Left ventricle myocardium inferior (tissue), 1 donor: Measurements from ENCODE around the gene SEZ6. TPM values are rescaled to one million over a fixed set of nuclear protein-coding genes. Genes with fewer than 3 reads are reported as not detected.
A peak's percentile ranks its signal among the peaks of the same experiment; 100 is the strongest.

ENCODE experiments used
- DNase-seq: peaks from one replicate; pipeline ENCODE4 v3.0.0-alpha.2; 2020
- H3K27ac ChIP-seq: fragments of 200-600 bp; replicated peaks from 2 replicates; pipeline ENCODE4 v1.8.0; 2021
- H3K27me3 ChIP-seq: fragments of 200-600 bp; 2 replicates; pipeline ENCODE4 v1.8.0; 2021; ENCODE audit warnings: low read depth
- H3K36me3 ChIP-seq: fragments of 200-600 bp; 2 replicates; pipeline ENCODE4 v1.8.0; 2021
- H3K4me1 ChIP-seq: fragments of 200-600 bp; 2 replicates; pipeline ENCODE4 v1.8.0; 2021
- H3K4me3 ChIP-seq: fragments of 200-600 bp; 2 replicates; pipeline ENCODE4 v1.8.0; 2021; ENCODE audit warnings: mild to moderate bottlenecking, moderate library complexity
- H3K9me3 ChIP-seq: fragments of 200-600 bp; replicated peaks from 2 replicates; pipeline ENCODE4 v1.8.0; 2021
- CTCF ChIP-seq: fragments of 200-600 bp; IDR thresholded peaks from 2 replicates; pipeline ENCODE4 v1.8.0; 2021; ENCODE audit warnings: antibody characterized with exemption, mild to moderate bottlenecking, borderline replicate concordance
- intact Hi-C: fragments of 100-400 bp; cut with micrococcal nuclease; formaldehyde crosslinking; loops from one replicate; pipeline ENCODE4 v1.11.0; 2022
- total RNA-seq: library from RNA; stranded (reverse); fragmentation: NEBNext Ultra II Directional; extraction: Animal tissue kit (Norgen Biotek cat#: 25700); gene quantifications from one replicate; pipeline ENCODE4 v1.2.1, GENCODE V29; 2021
- donor health status: DM: no; HTN: yes; CAD: no; lungs with severe emphysema.

The SEZ6 gene
- total RNA-seq, 1 donor from 2014 or later, result not detected

GRCh38 chr17:28973425-28973824 is 32.4 kb downstream of the SEZ6 start:
- Histone ChIP-seq H3K27ac (peak overlapping the region; percentile 90), H3K36me3 (no peaks in the 10 kb centered on the region), H3K27me3 (no peaks in the 10 kb centered on the region), H3K4me3 (no peak overlapping the region), H3K4me1 (peaks cover 68% of the 10 kb centered on the region), H3K9me3 (no peaks in the 10 kb centered on the region)
- peak; percentile 47 for TF ChIP-seq CTCF
- intact Hi-C loops, result no loop called here
- peak; percentile 84 for DNase-seq

GRCh38 chr17:28972437-28972836 is 33.4 kb downstream of the SEZ6 start:
- intact Hi-C loops, result no loop called here
- Histone ChIP-seq H3K27ac (no peak overlapping the region), H3K4me3 (no peak overlapping the region), H3K4me1 (peaks cover 78% of the 10 kb centered on the region), H3K36me3 (no peaks in the 10 kb centered on the region), H3K27me3 (no peaks in the 10 kb centered on the region), H3K9me3 (no peaks in the 10 kb centered on the region)
- TF ChIP-seq CTCF, result no peak
- no peak for DNase-seq

GRCh38 chr17:28970879-28971278 is 35.0 kb downstream of the SEZ6 start:
- Histone ChIP-seq H3K4me1 (peaks cover 82% of the 10 kb centered on the region), H3K9me3 (no peaks in the 10 kb centered on the region), H3K27ac (no peak overlapping the region), H3K36me3 (no peaks in the 10 kb centered on the region), H3K4me3 (no peak overlapping the region), H3K27me3 (no peaks in the 10 kb centered on the region)
- DNase-seq, result no peak
- intact Hi-C loops, result no loop called here
- no peak for TF ChIP-seq CTCF

- no peaks in the 10 kb centered on the region for H3K9me3 ChIP-seq
- H3K27me3 ChIP-seq, result peaks cover 5% of the 10 kb centered on the region
- peaks cover 76% of the 10 kb centered on the region for H3K4me1 ChIP-seq
- no peak for DNase-seq
- TF ChIP-seq CTCF, result no peak
- H3K36me3 ChIP-seq, result no peaks in the 10 kb centered on the region
- intact Hi-C loops, result loop anchor here (5.0 kb wide), 1 partner anchor 142 kb away; no protein-coding TSS in a partner anchor
- H3K27ac ChIP-seq, result no peak overlapping the region
- H3K4me3 ChIP-seq, result no peak overlapping the region
Observed at GRCh38 chr17:28969706-28970393, 36.0 kb downstream of the SEZ6 start.

GRCh38 chr17:28968914-28969295 is 36.9 kb downstream of the SEZ6 start:
- TF ChIP-seq CTCF, result no peak
- H3K9me3 ChIP-seq, result no peaks in the 10 kb centered on the region
- no peak overlapping the region for H3K27ac ChIP-seq
- no peak for DNase-seq
- H3K4me3 ChIP-seq, result no peak overlapping the region
- no peaks in the 10 kb centered on the region for H3K36me3 ChIP-seq
- intact Hi-C loops, result loop anchor here (5.0 kb wide), 1 partner anchor 143 kb away; no protein-coding TSS in a partner anchor
- H3K4me1 ChIP-seq, result peaks cover 66% of the 10 kb centered on the region
- H3K27me3 ChIP-seq, result peaks cover 13% of the 10 kb centered on the region
